Stimulated activated CD4-positive, alpha-beta T cell treated with anti-CD3 and anti-CD28 coated beads, Interleukin-1b, Interleukin-23, amount 100 ng/mL, for 4 hours (primary cell): ENCODE results near the gene SLC13A2.
"Not testable (repeated sequence)": the region's sequence is repeated elsewhere in the genome, so short reads cannot be mapped to it uniquely, and the experiment has no call there.

Experiments used
- DNase-seq, 2 donors: peaks; one replicate each; pipeline ENCODE4 v3.0.0-alpha.2; 2020; ENCODE audit warnings: low read depth in 2 of 2

The SLC13A2 gene

DNA sequence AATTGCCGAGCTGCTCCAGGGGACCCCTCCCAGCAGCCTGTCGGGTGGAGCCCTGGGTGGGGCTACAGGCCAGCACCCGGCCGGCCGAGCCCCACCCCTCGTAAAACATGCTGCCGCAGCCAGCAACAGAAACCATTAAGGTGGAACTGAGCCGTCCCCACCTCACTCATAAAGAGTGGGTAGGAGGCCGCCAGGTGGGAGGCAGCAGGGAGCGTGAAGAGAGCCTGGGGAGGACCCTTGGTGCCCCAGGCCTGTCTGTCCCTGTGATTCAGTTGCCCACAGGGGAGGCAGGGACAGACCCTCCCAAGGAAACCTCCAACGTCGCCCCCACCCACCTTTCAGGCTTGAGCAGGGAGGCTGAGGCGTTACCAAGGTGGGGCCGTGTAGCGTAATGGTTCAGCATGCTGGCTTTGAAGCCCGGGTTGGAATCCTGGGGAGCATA is 41.1 kb downstream of the SLC13A2 start:
- DNase-seq = no peak

DNA sequence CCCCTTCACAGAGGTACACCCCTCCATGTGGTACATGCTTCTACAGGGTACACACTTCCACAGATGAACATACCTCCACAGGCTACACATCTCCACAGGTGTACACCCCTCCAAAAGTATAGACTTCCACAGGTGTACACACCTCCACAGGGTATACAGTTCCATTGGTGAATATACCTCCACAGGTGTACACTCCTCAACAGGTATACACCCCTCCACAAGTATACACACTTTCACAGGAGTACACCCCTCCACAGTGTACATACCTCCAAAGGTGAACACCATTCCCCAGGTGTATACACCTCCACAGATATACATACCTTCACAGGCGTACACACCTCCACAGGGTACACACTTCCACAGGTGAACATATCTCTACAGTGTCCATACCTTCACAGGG is 42.1 kb downstream of the SLC13A2 start:
- DNase-seq = no peak

DNA sequence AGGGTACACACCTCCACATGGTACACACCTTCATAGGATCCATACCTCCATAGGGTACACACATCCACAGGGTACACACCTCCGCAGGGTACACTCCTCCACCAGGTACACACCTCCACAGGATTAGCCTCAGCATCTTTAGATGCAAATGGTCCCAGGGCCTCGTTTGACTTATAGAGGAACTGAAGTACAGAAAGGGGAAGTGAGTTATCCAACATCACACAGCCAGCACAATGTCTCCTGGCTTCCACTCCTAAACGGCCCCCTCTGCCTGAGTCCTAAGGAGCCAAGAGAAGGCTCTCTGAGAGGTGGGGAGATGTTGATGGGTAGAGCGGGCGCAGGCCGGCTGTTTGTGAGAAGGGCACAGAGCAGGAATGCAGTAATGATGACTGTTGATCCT is 44.7 kb downstream of the SLC13A2 start:
- DNase-seq = no peak

DNA sequence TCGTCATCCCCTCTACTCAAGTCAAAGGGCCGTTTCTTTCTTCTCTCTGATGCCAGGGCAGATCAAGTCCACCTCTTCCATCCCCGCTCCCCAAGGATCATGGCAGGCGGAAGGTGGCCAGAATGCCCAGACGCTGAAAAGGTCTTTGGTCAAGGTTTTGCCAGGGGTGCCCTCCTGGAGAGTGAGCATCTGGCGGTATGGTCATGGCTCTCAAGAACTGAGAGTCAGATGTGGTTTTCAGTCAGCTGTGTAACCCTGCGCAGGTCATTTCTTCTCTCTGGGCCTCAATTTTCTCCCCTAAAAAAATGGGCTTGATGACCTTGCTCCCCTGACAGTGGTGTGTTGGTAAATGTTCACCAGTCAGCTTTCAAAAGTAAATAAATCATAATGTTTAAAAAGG is 45.1 kb downstream of the SLC13A2 start:
- DNase-seq = no peak

DNA sequence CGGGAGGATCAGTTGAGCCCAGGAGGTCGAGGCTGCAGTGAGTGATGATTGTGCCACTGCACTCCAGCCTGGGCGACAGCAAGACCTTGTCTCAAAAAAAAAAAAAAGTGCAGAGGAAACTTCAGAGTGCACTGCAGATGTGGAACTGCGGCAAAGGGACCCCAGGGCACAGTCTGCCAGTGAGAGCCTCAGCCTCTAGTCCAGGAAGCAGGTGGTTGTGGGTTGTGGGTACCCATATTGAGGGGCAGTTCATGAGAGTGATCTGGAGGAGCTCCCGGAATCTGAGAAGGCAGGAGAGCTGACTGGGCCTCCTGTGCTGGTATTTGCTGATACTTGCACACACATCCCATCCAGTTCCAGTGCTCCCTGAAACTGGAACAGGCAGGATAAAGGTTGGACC is 45.8 kb downstream of the SLC13A2 start:
- no peak for DNase-seq

DNA sequence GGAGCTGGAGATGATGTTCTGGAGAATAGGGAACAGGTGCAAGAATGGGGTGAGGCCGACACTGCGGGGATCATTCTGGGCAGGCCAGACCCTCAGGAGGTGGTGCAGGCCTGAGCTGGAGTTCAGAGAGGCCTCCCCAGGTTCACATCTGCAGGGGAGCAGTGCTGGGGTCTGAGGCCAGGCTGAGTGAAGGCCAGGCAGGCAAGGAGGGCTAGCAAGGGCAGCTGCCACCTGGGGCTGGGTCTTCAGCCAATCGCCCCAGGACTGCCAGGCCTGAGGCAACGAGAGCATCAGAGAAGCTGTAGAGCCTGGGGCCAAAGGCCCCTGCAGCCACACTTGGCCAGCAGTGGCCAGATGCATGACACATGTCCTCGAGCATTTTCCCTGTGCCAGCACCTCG is 47.2 kb downstream of the SLC13A2 start:
- no peak for DNase-seq

DNA sequence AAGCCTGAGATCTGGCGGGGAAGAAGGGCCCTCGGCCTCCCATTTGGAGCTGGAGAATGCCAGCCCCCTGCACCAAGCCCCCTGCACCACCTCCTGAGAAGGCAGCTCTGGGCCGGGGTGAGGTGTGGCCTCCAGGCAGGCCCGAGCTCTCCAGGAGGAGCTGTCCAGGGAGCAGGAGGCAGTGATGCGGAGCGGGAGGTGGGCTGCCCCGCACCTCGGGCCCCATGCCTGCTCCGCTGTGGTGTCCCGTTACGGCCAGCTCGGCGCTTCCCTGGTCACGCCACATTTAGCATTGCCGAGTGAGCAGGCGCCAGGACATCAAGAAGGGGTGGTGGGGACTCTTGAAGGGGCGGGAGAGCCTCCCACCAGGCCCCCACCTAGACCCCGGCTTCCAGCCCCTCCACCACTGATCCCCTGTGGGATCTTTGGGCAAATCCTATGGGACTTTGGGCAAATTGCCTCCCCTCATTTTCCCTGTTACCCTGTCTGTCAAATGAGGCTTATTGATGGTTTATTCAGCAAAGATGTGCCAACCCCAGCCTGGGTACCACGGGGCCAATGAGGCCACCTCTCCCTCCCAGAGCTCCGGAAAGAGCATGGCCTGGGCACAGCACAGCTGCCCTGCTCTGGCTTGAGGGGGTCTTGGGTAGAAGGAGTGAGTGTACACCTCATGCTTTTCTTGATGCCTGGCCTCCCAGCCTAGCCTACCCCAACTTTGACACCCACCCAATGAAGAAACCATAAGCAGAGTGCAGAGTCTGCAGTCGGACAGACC is 48.1 kb downstream of the SLC13A2 start:
- no peak for DNase-seq

DNA sequence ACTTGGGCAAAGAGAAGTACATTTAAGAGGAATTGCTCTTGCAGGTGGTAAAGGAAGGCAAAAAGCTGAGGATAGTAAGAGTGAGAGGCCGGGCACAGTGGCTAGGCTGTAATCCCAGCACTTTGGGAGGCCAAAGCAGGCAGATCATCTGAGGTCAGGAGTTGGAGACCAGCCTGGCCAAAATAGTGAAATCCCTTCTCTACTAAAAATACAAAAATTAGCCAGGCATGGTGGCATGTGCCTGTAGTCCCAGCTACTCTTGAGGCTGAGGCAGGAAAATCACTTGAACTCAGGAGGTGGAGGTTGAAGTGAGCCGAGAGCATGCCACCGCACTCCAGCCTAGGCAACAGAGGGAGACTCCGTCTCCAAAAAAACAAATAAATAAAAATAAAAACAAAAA is 48.8 kb downstream of the SLC13A2 start:
- not testable (repeated sequence) for DNase-seq

DNA sequence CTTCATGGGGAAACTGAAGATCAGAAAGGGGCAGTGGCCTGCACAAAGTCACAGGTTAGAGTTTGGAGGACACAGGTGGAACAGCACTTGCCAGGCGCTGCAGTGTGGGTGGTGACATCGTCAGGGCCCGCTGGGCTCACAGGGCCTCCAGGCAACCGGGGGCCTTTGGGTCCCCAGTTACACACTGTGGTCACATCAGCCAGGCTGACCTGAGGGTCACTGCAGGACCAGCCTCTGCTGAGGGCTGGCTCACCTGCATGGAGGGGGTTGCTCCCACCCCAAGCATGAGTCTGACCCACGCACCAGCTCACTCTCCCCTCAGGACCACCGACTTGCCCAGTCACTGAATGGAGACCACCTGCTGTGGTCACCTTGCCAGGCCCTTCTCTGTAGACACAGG is 49.7 kb downstream of the SLC13A2 start:
- no peak for DNase-seq

DNA sequence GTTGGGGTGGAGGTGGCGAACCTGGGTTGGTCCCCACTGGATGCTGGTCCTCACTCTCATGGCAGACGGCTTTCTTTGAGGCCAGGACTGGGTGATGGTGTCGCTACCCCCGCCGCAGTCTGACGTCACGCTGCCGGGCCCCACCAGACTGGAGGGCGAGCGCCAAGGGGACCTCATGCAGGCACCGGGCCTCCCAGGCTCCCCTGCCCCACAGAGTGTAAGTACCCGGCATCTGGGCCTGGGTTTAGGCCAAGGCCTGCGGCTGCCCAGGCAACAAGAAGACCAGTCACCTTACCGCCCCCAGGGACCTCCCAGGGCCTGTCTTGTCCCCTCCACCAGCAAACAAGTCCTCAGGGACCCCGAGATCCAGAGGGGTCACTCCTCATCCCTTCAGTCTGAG is 50.4 kb downstream of the SLC13A2 start:
- DNase-seq = no peak

DNA sequence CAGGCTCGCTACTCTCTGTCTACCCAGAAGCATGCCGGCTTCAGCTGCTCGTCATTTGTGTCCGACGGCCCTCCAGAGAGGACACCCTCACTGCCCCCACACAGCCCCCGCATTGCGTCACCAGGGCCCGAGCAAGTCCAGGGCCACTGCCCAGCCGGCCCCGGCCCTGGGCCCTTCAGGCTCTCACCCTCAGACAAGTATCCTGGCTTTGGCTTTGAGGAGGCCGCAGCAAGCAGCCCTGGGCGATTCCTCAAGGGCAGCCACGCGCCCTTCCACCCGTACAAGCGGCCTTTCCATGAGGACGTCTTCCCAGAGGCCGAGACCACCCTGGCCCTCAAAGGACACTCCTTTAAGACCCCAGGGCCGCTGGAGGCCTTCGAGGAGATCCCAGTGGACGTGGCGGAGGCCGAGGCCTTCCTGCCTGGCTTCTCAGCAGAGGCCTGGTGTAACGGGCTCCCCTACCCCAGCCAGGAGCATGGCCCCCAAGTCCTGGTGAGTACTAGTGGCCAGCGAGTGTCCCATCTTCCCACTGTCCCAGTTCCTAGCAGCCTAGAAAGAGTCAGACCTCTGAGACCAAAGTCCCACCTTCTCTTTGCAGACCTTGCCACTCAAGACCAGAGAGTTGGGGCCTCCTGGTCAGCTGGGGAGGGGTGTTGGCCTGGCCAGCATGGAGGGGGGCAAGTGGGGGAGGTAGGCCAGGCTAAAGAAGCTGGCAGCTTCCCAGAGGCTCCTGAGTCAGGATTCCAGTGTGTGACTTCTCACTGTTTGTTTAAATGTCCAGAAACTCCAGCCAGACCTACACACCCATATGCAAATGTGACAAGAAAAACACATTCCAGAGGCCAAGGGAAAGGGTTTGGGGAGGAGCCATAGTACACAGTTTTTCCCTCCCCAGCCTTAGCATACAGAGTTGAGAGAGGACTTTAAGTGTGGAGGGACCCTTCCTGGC is 51.3 kb downstream of the SLC13A2 start:
- DNase-seq = no peak

DNA sequence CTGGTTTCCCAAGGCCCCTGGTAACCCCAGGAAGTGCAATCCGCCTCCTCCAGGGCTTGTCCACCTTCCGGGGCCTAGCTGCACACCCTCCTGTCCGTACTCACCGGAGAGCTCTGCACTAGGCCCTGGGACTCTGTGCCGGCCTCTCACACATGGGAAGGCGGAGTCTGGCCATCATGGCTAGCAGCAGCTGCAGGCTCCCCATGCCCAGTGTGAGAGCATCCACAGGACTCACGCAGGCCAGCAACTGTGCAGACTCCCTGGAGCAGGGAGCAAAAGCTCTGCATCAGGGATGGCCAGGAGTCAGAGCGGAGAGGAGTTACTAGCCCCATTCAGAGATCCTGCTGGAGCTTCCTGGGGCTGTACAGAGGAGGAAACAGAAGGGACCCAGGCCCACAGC is 52.9 kb downstream of the SLC13A2 start:
- DNase-seq = no peak

DNA sequence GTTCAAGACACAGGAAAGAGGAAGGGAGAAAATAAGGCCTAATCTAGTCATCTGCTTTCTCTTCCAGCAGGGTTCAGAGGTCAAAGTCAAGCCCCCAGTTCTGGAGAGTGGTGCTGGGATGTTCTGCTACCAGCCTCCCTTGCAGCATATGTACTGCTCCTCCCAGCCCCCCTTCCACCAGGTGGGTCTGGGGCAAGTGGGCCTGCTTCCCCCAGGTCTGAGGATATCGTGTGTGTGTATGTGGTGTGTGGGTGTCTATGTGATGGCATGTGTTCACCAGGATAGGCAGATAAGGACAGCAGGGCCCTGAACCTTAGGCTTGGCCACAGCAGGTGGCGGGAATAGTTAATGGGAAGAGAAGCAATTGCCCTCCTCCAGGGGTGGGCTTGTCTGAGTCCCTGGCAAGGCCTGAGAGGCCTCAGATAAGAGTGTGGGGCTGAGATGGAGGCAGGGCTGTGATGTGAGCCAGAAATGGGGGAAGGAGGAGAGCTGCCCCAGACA is 53.8 kb downstream of the SLC13A2 start:
- DNase-seq = no peak

DNA sequence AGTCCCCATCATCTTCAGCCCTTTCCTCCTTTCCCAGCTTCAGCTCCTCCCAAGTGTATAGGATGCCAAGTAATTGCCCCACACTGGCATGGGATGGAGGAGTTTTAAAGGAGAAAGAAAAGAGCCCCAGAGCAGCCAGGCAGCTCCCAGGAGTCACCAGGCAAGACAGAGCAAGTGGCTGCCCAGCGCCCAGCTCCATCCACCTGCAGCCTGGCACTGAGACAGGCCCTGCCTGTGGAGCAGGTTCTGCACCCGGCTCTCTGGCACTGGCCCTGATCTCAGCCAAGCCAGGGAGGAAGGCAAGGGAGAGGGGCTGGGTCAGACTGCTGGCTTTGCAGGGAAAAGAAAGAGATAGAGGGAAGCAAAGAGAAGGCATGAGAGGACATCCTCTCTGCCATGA is 54.4 kb downstream of the SLC13A2 start:
- DNase-seq = no peak

DNA sequence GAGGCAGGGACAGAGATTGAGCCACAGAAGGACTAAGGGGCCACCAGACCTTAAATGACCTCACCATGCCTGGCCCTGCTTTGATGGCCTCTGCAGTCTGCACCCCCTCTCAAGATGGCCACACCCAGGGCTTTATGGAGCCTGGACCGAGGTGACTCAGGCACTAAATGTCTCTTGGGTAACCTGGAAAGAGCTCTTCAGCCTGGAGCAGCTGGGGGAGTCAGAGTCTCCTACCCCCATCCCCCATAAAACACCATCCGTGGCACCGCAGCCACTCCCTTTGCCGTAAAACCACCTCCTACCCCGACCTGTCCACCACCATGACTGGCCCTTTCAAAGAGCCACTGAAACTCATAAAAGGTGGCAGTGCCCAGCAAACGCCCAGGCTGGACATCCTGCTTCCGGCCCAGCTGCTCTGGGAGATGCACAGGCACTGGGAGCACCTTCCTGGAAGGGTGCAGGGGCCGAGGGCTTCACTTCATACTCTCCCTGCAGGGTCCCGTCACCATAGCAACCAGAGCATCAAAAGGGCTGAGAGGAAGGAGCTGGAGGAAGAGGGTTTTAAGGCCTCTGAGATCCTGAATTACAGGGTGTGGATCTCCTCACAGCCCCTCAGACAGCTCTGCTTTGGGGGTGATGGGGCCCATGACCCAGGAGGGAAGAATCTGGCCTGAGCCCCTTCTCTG is 55.0 kb downstream of the SLC13A2 start:
- DNase-seq = no peak

DNA sequence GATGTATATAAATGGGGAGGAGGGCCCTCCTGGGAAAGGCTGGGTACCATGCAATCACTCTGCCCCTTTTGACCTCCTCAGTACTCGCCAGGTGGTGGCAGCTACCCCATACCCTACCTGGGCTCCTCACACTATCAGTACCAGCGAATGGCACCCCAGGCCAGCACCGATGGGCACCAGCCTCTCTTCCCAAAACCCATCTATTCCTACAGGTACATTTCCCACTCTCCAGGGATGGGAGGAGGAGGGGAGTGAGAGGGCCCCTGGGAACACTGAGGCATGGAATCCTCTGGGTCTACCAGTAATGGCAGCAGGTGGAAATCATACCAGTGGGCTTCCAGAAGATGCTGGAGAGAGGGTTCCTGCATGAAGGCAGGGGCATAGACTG is 55.6 kb downstream of the SLC13A2 start:
- DNase-seq = no peak

DNA sequence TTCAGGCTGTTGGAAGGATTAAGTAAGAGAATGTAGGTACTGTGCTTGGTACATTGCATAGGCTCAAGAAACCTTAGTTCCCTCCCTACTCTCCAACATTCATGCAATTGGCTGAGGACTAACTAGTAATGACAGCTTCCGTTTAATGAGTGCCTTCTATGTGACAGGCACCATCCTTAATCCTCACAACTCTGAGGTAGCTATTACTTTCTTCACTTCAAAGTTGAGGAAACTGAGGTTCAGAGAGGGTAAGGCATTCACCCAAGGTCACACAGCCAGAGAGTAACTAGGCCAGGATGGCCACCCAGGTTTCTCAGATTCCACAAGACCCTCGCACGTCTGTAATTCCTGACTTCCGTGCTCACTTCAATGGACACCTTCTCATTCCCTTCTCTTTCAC is 56.8 kb downstream of the SLC13A2 start:
- no peak for DNase-seq

DNA sequence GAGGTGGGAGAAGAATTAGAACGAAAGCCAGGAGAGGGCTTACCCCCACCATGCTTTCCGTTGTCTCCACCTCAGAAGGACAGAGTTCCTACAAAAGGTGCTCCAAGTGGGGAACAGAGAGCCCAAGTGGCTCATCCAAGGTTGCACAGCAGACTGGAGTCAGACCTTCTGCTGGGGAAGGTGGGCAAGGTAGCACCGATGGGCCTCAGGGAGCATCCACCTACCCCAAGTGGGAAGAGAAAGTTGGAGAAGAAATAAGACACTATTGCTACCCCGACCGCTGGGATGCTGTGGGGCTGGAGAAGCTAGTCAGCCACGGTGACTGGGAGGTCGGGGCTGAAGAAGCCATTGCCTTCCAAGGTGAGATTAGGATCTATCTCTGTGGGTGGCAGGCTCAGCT is 57.5 kb downstream of the SLC13A2 start:
- DNase-seq = no peak

DNA sequence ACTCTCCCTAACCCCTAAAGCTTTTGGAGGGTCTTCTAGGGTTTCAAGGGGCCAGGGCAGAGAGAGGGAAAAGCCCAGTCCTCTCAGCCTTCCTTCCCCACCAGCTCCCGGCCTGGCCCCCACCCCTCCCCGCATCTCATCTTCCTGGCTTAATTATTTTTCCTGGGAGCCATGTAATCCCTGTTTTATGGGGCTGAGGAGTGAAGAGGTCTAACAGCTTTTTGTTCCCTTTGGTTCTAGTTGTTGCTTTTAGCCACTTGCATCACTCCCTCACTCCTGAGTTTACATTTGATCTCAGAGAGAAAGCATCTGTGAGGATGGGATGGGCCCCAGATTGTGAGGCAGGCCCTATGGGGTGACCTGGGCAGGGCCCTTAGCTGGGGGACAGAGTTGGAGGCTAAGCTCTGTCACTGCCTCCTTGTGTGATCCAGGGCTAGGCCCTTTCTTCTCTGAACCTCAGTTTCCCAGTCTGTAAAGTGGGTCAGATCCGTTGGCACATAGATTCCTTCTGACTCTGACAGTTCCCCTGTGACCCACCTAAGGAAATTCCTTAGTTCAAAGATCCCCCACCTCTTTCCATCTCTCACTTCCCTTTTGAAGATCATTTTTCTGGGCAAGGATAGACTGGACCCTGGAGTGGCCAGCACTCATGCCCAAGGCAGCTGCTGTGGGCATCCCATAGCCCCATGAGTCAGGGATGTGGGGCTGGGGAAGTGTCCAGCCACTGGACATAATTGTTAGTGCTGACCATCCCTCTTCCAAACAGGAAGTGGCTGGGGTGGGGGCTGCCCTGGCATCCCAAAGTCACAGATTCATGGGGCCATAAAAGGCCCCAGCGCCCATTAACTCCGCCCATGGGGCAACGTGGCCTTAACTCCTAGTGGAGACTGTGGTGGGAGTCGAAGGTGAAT is 58.9 kb downstream of the SLC13A2 start:
- no peak for DNase-seq

DNA sequence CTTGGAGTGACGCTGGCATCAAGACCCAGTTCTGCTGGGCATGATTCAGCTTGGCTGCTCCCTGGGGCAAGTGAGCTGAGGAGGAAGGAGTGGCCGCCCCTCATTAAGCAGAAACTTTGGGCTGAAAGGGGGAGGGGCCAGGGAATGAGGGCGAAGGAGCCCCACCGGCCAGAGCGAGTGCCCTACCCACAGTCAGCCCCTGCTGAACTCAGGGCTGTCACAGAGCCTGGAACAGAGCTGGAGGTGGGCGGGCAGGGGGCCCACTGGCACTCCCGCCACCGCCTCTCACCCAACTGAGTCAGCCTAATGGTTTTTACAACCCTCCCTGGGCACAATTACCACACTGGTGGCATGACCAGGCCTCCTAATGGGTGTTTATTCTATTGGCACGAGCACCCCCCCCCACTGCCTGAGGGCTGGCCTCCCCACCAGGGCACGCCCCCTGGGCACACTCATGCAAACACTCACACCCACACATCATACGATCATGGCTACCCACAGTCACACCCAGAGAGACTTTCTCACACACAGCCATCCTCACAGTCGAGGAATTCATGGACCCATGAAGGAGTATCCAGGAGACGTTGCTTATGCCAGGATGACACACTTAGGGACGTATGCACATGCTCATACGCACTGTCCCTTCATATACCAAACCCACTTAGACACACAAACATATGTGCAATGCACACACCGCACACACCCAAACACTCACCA is 59.8 kb downstream of the SLC13A2 start:
- no peak for DNase-seq
